Omental fat pad (tissue), 4 donors: ENCODE data around the gene PRICKLE4. TPM values are rescaled to one million over a fixed set of nuclear protein-coding genes. Genes with fewer than 3 reads are reported as not detected.
"Not testable (repeated sequence)": the region's sequence is repeated elsewhere in the genome, so short reads cannot be mapped to it uniquely, and the experiment has no call there.

ENCODE experiments used
- ATAC-seq: fragments of 150-250 bp; one replicate; pipeline ENCODE4 v1.9.1; 2016; ENCODE audit warnings: mild to moderate bottlenecking, moderate library complexity; ENCODE audit not compliant: low FRiP score
- DNase-seq: peaks from one replicate; pipeline ENCODE4 v3.0.0-alpha.2; 2019; ENCODE audit warnings: low spot score
- CTCF ChIP-seq, 3 donors: fragments of 450-650 bp; IDR thresholded peaks; one replicate each; pipeline ENCODE4 v1.5.1; 2016 to 2017; ENCODE audit warnings: antibody characterized with exemption in 3 of 3, mild to moderate bottlenecking in 3 of 3, moderate library complexity in 2 of 3
- total RNA-seq, 4 donors: library from RNA; depleted of rRNA; stranded (reverse); fragments of >200 nt; gene quantifications; one replicate each; pipeline ENCODE4 v1.1.0, GENCODE V29; 2016

The PRICKLE4 gene
- total RNA-seq, 4 donors from 2014 or later, result 1.6 to 11.7 (median 8.6) TPM

GRCh38 chr6:41801380-41801779 is 20.8 kb downstream of the PRICKLE4 start:
- no peak for ATAC-seq
- TF ChIP-seq CTCF (IDR thresholded peaks at IDR 0.05), result no peak

GRCh38 chr6:41805830-41806774 is 25.5 kb downstream of the PRICKLE4 start:
- no peak for TF ChIP-seq CTCF (IDR thresholded peaks at IDR 0.05)
- DNase-seq (no peak), ATAC-seq (peak; percentile 14)

More at GRCh38 chr6:41801380-41801779, 20.8 kb downstream of the PRICKLE4 start:
- DNase-seq, result no peak

GRCh38 chr6:41811095-41811494 is 30.5 kb downstream of the PRICKLE4 start:
- ATAC-seq (no peak), DNase-seq (no peak)
- TF ChIP-seq CTCF (IDR thresholded peaks at IDR 0.05), result no peak

GRCh38 chr6:41811946-41812345 is 31.4 kb downstream of the PRICKLE4 start:
- not testable (repeated sequence) for ATAC-seq

GRCh38 chr6:41813469-41813868 is 32.9 kb downstream of the PRICKLE4 start:
- ATAC-seq, result no peak
- no peak for DNase-seq
- no peak for TF ChIP-seq CTCF (IDR thresholded peaks at IDR 0.05)

More at GRCh38 chr6:41811946-41812345, 31.4 kb downstream of the PRICKLE4 start:
- not testable (repeated sequence) for DNase-seq

GRCh38 chr6:41813956-41814355 is 33.4 kb downstream of the PRICKLE4 start:
- ATAC-seq (no peak), DNase-seq (no peak)
- TF ChIP-seq CTCF (IDR thresholded peaks at IDR 0.05), result no peak

GRCh38 chr6:41814629-41815028 is 34.0 kb downstream of the PRICKLE4 start:
- ATAC-seq (no peak), DNase-seq (no peak)
- no peak for TF ChIP-seq CTCF (IDR thresholded peaks at IDR 0.05)
